ENCODE results near the gene CALML6.

CALML6 gene

DNA sequence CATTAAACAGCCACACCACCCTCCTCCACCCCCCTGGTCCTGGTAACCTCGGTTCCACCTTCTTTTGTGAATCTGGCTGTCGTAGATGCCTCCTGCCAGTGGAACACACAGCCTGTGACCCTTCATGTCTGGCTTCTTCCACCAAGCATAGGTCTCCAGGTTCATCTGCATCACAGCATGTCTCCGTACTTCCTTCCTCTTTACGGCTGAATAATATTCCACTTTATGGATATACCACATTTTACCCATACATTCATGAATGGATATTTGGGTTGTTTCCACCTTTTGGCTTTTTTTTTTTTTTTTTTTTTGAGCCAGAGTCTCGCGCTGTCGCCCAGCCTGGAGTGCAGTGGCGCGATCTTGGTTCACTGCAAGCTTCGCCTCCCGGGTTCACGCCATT lies 11.8 kb upstream of the CALML6 start:
- Histone ChIP-seq H3K9me3 (no peaks in the 10 kb centered on the region), H3K4me1 (ENCODE audit: control insufficient read depth in 1 of 2, insufficient read depth in 1 of 2, low read depth in 1 of 2, low read length in 1 of 2) (peaks cover 3 to 9% of the 10 kb centered on the region in 2 experiments), H3K27ac (no peak overlapping the region), H3K4me3 (ENCODE audit: low read depth in 1 of 2, low read length in 1 of 2) (no peak overlapping the region), H3K36me3 (no peaks in the 10 kb centered on the region), H3K27me3 (peaks cover 21% of the 10 kb centered on the region)
- TF ChIP-seq, protein P1, sequence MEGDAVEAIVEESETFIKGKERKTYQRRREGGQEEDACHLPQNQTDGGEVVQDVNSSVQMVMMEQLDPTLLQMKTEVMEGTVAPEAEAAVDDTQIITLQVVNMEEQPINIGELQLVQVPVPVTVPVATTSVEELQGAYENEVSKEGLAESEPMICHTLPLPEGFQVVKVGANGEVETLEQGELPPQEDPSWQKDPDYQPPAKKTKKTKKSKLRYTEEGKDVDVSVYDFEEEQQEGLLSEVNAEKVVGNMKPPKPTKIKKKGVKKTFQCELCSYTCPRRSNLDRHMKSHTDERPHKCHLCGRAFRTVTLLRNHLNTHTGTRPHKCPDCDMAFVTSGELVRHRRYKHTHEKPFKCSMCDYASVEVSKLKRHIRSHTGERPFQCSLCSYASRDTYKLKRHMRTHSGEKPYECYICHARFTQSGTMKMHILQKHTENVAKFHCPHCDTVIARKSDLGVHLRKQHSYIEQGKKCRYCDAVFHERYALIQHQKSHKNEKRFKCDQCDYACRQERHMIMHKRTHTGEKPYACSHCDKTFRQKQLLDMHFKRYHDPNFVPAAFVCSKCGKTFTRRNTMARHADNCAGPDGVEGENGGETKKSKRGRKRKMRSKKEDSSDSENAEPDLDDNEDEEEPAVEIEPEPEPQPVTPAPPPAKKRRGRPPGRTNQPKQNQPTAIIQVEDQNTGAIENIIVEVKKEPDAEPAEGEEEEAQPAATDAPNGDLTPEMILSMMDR (IDR thresholded peaks at IDR 0.05): no peak

DNA sequence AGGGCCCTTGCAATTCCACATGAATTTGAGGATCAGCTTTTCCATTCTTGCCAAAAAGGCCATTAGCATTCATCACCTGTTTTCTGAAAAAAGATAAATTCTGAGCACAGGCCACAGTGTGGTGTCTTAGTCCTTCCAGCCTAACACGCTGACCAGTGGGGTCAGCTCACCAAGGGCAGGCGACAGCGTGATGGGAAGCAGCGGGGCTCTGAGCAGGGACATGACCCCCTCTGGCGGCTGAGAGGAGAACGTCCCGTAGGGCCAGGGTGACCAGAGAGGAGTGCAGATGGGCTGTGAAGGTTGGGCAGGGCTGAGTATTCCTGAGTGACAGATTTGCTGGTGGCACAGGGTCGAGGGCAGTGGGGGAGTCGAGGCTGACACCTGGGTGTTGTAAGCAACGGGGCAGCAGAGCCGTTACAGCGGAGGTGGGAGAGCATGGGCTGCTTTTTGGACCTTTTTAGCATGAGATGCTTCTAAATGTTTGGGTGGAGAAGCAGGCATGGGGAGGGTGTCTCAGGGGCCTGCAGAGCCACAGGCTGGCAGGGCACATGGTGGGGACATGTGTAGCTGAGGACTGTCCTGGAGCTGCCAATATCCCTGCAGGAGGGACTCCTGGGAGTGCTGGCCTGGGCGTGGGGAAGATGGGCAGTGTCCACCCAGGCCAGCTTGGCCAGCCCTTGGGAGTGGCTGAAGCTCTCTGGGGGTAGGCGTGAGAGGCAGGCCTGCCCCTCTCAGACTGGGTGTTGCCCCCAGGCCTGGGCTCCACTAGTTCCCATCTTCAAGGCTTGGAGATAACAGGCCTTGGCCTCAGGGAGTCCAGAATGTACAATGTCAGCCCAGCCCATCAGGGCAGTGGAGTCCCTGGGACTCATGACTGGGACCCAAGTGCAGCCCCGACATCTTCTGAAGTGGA lies 8.6 kb upstream of the CALML6 start:
- Histone ChIP-seq H3K4me1 (ENCODE audit: control insufficient read depth in 1 of 2, insufficient read depth in 1 of 2, low read depth in 1 of 2, low read length in 1 of 2) (peaks cover 12 to 20% of the 10 kb centered on the region in 2 experiments), H3K27ac (peak overlapping the region; percentile 28), H3K4me3 (ENCODE audit: low read depth in 1 of 2, low read length in 1 of 2) (no peak overlapping the region), H3K36me3 (no peaks in the 10 kb centered on the region), H3K27me3 (peaks cover 9% of the 10 kb centered on the region), H3K9me3 (no peaks in the 10 kb centered on the region)
- TF ChIP-seq, protein P1 (IDR thresholded peaks at IDR 0.05): peak; percentile 95

DNA sequence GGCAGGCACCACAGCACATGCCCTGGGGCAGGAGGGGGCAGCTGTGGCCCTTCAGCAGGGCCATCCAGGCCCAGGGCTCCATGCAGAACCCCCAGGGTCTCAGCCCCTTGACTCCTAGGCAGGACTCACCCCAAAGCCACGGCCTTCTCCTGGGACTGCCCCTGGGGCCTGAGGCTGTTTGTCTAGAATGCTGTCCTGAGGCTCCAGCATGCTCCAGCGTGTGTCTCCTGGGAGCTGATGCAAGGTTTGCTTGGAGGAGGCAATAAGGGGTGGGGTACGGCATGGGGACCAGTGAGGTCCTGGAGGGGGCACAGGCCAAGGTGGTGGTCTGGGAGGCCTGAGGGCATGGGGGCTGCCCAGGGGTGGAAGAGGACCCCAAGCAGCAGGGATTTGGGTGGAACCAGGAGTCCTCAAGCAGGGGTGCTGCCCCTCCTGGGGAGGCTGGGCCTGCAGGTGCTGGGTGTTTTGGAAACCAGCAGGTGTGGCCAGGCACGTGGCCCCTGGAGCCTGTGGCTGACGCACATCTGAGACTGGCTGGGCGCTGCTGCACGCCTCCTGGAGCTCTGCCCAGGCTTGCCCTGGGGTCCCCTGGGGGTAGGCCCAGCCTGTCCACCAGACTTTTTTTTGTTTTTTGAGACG lies 7.8 kb upstream of the CALML6 start:
- Histone ChIP-seq H3K27me3 (peaks cover 14% of the 10 kb centered on the region), H3K27ac (no peak overlapping the region), H3K4me3 (ENCODE audit: low read depth in 1 of 2, low read length in 1 of 2) (no peak overlapping the region)

DNA sequence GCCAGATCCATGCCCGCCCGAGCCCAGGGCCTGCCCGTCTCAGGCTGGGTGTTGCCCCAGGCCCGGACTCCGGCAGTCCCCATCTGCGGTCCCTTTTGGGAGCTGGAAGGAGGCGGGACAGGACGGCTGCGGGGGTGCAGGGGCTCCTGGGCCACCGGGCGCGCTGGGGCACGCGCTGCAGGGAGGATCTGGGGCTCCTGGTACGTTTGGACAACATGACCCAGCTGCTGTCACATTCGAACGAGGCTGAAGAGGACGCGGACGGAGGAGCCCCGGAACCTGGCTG lies 6.6 kb upstream of the CALML6 start:
- TF ChIP-seq, protein P1 (IDR thresholded peaks at IDR 0.05): no peak
- Histone ChIP-seq H3K36me3 (no peaks in the 10 kb centered on the region), H3K4me3 (ENCODE audit: low read depth in 1 of 2, low read length in 1 of 2) (peak overlapping the region; percentile 80 to 93), H3K27me3 (peaks cover 14% of the 10 kb centered on the region), H3K9me3 (no peaks in the 10 kb centered on the region), H3K4me1 (ENCODE audit: control insufficient read depth in 1 of 2, insufficient read depth in 1 of 2, low read depth in 1 of 2, low read length in 1 of 2) (peaks cover 12 to 20% of the 10 kb centered on the region in 2 experiments), H3K27ac (peak overlapping the region; percentile 91)

More for the DNA sequence above, 7.8 kb upstream of the CALML6 start:
- H3K4me1 ChIP-seq (ENCODE audit: control insufficient read depth in 1 of 2, insufficient read depth in 1 of 2, low read depth in 1 of 2, low read length in 1 of 2): peaks cover 12 to 20% of the 10 kb centered on the region in 2 experiments
- no peaks in the 10 kb centered on the region for H3K36me3 ChIP-seq
- TF ChIP-seq, protein P1 (IDR thresholded peaks at IDR 0.05): no peak
- no peaks in the 10 kb centered on the region for H3K9me3 ChIP-seq

DNA sequence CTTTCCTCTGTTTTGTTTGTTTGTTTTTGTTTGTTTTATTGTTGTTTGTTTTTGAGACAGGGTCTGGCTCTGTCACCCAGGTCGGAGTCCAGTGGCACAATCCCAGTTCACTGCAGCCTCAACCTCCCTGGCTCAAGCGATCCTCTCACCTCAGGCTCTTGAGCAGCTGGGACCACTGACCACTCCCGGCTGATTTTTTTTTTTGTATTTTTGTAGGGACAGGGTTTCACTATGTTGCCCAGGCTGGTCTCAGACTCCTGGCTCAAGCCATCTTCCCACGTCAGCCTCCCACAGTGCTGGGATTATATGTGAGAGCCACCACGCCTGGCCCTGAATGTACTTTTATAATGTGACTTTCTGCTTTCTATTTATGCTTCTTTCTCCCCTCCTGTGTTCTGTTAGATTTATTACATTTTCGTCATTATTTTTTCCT lies 5.0 kb upstream of the CALML6 start:
- no peaks in the 10 kb centered on the region for H3K36me3 ChIP-seq
- TF ChIP-seq, protein P1 (IDR thresholded peaks at IDR 0.05): no peak
- H3K4me1 ChIP-seq (ENCODE audit: control insufficient read depth in 1 of 2, insufficient read depth in 1 of 2, low read depth in 1 of 2, low read length in 1 of 2): peaks cover 12 to 20% of the 10 kb centered on the region in 2 experiments
- H3K4me3 ChIP-seq (ENCODE audit: low read depth in 1 of 2, low read length in 1 of 2): peak overlapping the region in 1 of 2 experiments; percentile 93
- H3K27me3 ChIP-seq: peaks cover 14% of the 10 kb centered on the region
- no peak overlapping the region for H3K27ac ChIP-seq
- no peaks in the 10 kb centered on the region for H3K9me3 ChIP-seq
